Measurements from ENCODE around the gene DAAM2.

DNA sequence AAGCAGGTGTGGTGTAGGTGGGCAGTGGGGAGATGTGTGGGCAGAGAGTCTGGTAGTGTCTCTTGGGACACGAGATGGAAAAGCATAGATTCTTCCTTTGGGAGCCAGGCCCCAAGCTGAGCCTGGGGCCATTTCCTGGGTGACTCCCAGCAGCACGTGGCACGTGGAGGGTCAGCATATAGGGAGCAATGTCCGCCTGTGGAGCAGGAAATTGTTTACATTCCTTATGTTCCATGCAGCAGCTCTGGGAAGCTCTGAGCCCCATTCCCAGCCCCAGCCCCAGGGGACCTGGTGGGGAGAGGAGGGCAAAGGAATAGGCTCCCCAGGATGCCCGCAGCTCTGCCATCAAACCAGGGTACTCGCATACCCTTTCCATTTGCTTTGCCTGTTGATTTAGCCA, 57.6 kb downstream of the DAAM2 start:
- TF ChIP-seq, protein P1, sequence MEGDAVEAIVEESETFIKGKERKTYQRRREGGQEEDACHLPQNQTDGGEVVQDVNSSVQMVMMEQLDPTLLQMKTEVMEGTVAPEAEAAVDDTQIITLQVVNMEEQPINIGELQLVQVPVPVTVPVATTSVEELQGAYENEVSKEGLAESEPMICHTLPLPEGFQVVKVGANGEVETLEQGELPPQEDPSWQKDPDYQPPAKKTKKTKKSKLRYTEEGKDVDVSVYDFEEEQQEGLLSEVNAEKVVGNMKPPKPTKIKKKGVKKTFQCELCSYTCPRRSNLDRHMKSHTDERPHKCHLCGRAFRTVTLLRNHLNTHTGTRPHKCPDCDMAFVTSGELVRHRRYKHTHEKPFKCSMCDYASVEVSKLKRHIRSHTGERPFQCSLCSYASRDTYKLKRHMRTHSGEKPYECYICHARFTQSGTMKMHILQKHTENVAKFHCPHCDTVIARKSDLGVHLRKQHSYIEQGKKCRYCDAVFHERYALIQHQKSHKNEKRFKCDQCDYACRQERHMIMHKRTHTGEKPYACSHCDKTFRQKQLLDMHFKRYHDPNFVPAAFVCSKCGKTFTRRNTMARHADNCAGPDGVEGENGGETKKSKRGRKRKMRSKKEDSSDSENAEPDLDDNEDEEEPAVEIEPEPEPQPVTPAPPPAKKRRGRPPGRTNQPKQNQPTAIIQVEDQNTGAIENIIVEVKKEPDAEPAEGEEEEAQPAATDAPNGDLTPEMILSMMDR (conservative IDR thresholded peaks at IDR 0.05) = no peak
- no peak for TF ChIP-seq ZFX (IDR thresholded peaks at IDR 0.05)

Data from C4-2B (cell line).